Ovary (tissue), 3 donors: ENCODE results near the gene SLC30A7.

Experiments
- CTCF ChIP-seq, 3 donors: fragments of 450-650 bp in 2 of 3; fragments of 200-600 bp in 1 of 3; IDR thresholded peaks; one replicate each; pipeline versions ENCODE4 v1.5.1 to v1.8.0; 2016 to 2022; ENCODE audit warnings: antibody characterized with exemption in 3 of 3, mild to moderate bottlenecking in 1 of 3
- EP300 ChIP-seq: sonication (generic); formaldehyde crosslinking; IDR thresholded peaks from one replicate; pipeline ENCODE4 v1.6.1; 2017; ENCODE audit warnings: antibody characterized with exemption
- POLR2A ChIP-seq: fragments of 450-650 bp; IDR thresholded peaks from one replicate; pipeline ENCODE4 v1.6.1; 2017; ENCODE audit warnings: antibody characterized with exemption, mild to moderate bottlenecking, moderate library complexity
- donor health status: DM: no; HTN: no; CAD: no.

GRCh38 chr1:100943533-100943932, 47.6 kb downstream of the SLC30A7 start:
- TF ChIP-seq POLR2A (no peak), CTCF (IDR thresholded peaks at IDR 0.05) (no peak), EP300 (no peak)
